Colonic mucosa (tissue), 4 donors: Measurements from ENCODE around the gene MEIOB. TPM values are rescaled to one million over a fixed set of nuclear protein-coding genes. Genes with fewer than 3 reads are reported as not detected.

Experiments
- DNase-seq: peaks from one replicate; pipeline ENCODE4 v3.0.0-alpha.2; 2020
- H3K27ac ChIP-seq: fragments of 200-600 bp; one replicate; pipeline ENCODE4 v1.8.0; 2021
- H3K27me3 ChIP-seq: fragments of 200-600 bp; one replicate; pipeline ENCODE4 v1.8.0; 2021
- H3K36me3 ChIP-seq: fragments of 200-600 bp; one replicate; pipeline ENCODE4 v1.8.0; 2021
- H3K4me1 ChIP-seq: fragments of 200-600 bp; one replicate; pipeline ENCODE4 v1.8.0; 2021; ENCODE audit warnings: mild to moderate bottlenecking
- H3K4me3 ChIP-seq: fragments of 200-600 bp; one replicate; pipeline ENCODE4 v1.8.0; 2021
- H3K9ac ChIP-seq, 2 donors: one replicate each; pipeline ENCODE4 v1.7.0; 2013; ENCODE audit warnings: control low read depth in 2 of 2, low read depth in 2 of 2, low read length in 2 of 2
- H3K9me3 ChIP-seq: fragments of 200-600 bp; one replicate; pipeline ENCODE4 v1.8.0; 2021
- intact Hi-C: fragments of 100-400 bp; cut with DNase I; formaldehyde crosslinking; loops from one replicate; pipeline ENCODE4 v1.14.1; 2022
- total RNA-seq, 2 donors: library from RNA; stranded (reverse); fragmentation: NEBNext Ultra II Directional in 1 of 2; extraction: Animal tissue kit (Norgen Biotek cat#: 25700) in 1 of 2; gene quantifications; one replicate each; pipeline ENCODE4 v1.2.1, GENCODE V29; 2021
- TF ChIP-seq, protein P1 (sequence below): fragments of 200-600 bp; IDR thresholded peaks from one replicate; pipeline ENCODE4 v1.8.0; 2022; ENCODE audit warnings: antibody characterized with exemption, mild to moderate bottlenecking
- donor health status: healthy.
- donor health status: DM: no; HTN: no; CAD: no.
- donor health status: DM: no; HTN: no; CAD: no.

The MEIOB gene
- total RNA-seq, 2 donors from 2014 or later = 0.27 TPM; not detected in 1

GRCh38 chr16:1794221-1794871 lies 77.6 kb downstream of the MEIOB start:
- Histone ChIP-seq H3K36me3 (no peaks in the 10 kb centered on the region), H3K27ac (no peak overlapping the region), H3K4me3 (no peak overlapping the region), H3K27me3 (no peaks in the 10 kb centered on the region), H3K9ac (no peak overlapping the region), H3K4me1 (no peaks in the 10 kb centered on the region), H3K9me3 (no peaks in the 10 kb centered on the region)
- intact Hi-C loops = no loop called here
- peak; percentile 12 for DNase-seq
- TF ChIP-seq, protein P1, sequence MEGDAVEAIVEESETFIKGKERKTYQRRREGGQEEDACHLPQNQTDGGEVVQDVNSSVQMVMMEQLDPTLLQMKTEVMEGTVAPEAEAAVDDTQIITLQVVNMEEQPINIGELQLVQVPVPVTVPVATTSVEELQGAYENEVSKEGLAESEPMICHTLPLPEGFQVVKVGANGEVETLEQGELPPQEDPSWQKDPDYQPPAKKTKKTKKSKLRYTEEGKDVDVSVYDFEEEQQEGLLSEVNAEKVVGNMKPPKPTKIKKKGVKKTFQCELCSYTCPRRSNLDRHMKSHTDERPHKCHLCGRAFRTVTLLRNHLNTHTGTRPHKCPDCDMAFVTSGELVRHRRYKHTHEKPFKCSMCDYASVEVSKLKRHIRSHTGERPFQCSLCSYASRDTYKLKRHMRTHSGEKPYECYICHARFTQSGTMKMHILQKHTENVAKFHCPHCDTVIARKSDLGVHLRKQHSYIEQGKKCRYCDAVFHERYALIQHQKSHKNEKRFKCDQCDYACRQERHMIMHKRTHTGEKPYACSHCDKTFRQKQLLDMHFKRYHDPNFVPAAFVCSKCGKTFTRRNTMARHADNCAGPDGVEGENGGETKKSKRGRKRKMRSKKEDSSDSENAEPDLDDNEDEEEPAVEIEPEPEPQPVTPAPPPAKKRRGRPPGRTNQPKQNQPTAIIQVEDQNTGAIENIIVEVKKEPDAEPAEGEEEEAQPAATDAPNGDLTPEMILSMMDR = no peak

GRCh38 chr16:1793578-1794220 lies 78.3 kb downstream of the MEIOB start, which contains the start of gene IGFALS:
Gene IGFALS (minus strand): TSS chr16:1793705. CDS start chr16:1793652, 53 bp downstream.
- Histone ChIP-seq H3K4me3 (peak within 1 kb of the TSS; percentile 7), H3K4me1 (no peaks in the 10 kb centered on the region), H3K9ac (no peak within 1 kb of the TSS), H3K27me3 (no peaks in the 10 kb centered on the region), H3K36me3 (no peaks in the 10 kb centered on the region), H3K27ac (no peak within 1 kb of the TSS), H3K9me3 (no peaks in the 10 kb centered on the region)
- intact Hi-C loops = no loop called here
- TF ChIP-seq, protein P1 = no peak
- DNase-seq = peak; percentile 21

DNA sequence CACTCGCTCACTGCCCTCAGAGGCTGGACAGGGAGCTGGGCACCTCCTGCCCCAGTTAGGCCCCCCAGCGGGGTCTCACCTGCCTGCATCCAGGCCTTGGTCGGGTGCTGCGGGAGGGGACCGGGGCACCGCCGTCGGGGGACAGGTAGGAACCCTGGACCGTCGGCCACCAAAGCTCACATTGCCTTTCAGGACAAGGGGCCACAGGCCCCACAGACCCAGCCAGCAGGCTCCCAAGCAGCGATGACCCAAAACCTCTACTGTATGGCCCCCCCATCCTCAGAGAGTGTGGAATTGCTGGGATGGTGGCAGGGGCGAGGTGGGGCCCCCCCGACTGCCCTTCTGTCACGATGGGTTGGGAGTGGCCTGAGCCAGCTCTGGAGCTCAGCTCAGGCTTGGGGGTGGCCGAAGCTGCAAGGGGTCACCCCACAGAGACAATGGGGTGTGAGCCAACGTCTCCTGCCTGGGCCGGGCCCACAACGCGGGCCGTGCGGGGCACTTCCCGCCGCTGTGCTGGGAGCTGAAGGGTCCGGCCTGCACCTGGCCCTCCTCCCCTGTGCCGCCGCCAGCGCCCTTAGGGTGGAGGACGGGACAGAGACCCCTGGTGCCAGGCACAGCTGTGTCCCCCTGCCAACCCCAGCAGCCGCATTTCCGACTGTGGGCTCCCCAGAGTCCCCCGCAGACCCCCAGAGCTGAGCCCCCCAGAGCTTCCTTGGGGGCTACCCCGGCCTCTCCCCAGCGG lies 79.0 kb downstream of the MEIOB start:
- Histone ChIP-seq H3K4me3 (peak overlapping the region; percentile 7), H3K27ac (no peak overlapping the region), H3K36me3 (no peaks in the 10 kb centered on the region), H3K9ac (no peak overlapping the region), H3K9me3 (no peaks in the 10 kb centered on the region), H3K27me3 (no peaks in the 10 kb centered on the region), H3K4me1 (no peaks in the 10 kb centered on the region)
- intact Hi-C loops = no loop called here
- peak; percentile 16 for DNase-seq
- TF ChIP-seq, protein P1 = no peak

- Histone ChIP-seq H3K4me3 (no peak overlapping the region), H3K36me3 (no peaks in the 10 kb centered on the region), H3K4me1 (no peaks in the 10 kb centered on the region), H3K27me3 (no peaks in the 10 kb centered on the region), H3K9me3 (no peaks in the 10 kb centered on the region), H3K27ac (no peak overlapping the region), H3K9ac (no peak overlapping the region)
- DNase-seq = peak; percentile 27
- intact Hi-C loops = no loop called here
- TF ChIP-seq, protein P1 = no peak
These were observed 79.8 kb downstream of the MEIOB start for GRCh38 chr16:1791943-1792812.
